ENCODE data around the gene PAPPA2. TPM values are rescaled to one million over a fixed set of nuclear protein-coding genes. Genes with fewer than 3 reads are reported as not detected.

Gene PAPPA2
- total and polyA plus RNA-seq, 12 donors = 0.06 to 1.3 (median 0.29) TPM

DNA sequence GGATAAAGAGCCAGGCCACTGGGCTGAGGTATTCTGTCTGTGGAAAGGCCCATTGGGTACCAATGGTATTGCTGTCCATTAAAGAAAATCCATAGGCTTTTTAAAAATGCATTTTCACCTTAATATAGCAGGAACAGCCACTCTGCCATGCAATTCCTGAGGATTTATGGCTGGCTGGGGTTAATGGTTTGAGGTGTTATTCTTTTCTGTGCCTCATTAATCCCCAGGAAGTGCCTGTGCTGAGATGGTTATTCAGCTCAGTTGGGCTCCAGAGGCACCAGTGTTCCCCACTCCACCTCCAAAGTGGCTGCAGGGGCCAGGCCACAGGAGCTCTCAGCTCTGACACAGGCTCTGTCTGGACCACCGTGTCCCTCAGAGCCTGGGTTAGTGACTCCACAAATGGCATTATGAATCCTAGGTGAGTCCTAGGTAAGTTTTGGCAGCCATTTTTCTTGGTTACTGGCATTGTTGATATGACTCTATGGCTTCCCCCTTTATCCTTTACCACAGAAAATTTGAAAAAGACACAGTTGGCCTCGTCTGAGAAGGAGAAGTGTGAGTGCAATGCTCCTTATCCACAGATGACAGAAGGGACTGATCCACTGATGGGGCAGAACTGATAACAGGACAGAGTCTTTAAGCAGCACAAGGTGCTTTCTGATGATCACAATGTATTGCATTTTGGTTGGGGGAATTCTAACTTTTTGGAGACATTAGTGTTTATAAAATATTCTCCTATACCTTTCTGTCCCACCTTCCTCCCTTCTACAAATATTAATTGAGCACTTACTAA, 2.2 kb upstream of the PAPPA2 start:
- ATAC-seq (no peak), DNase-seq (no peak)
- Histone ChIP-seq H3K27ac (no peak overlapping the region), H3K36me3 (no peaks in the 10 kb centered on the region), H3K27me3 (no peaks in the 10 kb centered on the region), H3K4me1 (no peaks in the 10 kb centered on the region), H3K9me3 (peaks cover 0 to 26% (median 0%) of the 10 kb centered on the region in 11 donors), H3K4me3 (no peak overlapping the region)
- TF ChIP-seq, protein P1, sequence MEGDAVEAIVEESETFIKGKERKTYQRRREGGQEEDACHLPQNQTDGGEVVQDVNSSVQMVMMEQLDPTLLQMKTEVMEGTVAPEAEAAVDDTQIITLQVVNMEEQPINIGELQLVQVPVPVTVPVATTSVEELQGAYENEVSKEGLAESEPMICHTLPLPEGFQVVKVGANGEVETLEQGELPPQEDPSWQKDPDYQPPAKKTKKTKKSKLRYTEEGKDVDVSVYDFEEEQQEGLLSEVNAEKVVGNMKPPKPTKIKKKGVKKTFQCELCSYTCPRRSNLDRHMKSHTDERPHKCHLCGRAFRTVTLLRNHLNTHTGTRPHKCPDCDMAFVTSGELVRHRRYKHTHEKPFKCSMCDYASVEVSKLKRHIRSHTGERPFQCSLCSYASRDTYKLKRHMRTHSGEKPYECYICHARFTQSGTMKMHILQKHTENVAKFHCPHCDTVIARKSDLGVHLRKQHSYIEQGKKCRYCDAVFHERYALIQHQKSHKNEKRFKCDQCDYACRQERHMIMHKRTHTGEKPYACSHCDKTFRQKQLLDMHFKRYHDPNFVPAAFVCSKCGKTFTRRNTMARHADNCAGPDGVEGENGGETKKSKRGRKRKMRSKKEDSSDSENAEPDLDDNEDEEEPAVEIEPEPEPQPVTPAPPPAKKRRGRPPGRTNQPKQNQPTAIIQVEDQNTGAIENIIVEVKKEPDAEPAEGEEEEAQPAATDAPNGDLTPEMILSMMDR (IDR thresholded peaks at IDR 0.05) = no peak
- 67% methylated on average over 2 of the region's 2 CpGs for WGBS, 2 donors
- intact Hi-C loops (cut with DNase I) = loop anchor here in 1 of 10 donors (10.0 kb wide), 1 partner anchor 86 kb away; no protein-coding TSS in a partner anchor

DNA sequence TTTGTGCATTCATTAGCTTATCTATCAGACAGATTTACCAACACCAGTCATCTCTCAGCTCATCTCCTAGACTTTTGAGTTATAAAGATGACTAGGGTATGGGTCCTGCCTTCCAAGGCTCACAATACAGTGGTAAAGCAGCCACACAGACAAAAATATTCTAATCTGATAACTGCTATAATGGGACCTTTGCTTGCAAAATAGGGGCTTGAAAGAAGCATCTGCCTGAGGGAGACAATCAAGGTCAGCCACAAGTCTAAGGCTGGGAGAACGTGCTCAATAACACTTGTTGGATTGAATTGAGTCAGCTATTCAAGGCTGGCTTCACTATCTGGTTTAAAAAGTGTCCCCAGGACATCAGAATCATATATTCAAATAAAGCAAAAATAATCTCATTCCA, 1.4 kb upstream of the PAPPA2 start:
- Histone ChIP-seq H3K9me3 (peaks cover 0 to 24% (median 0%) of the 10 kb centered on the region in 11 donors), H3K4me1 (no peaks in the 10 kb centered on the region), H3K27ac (no peak overlapping the region), H3K36me3 (no peaks in the 10 kb centered on the region), H3K27me3 (no peaks in the 10 kb centered on the region), H3K4me3 (no peak overlapping the region)
- TF ChIP-seq, protein P1 (IDR thresholded peaks at IDR 0.05) = no peak
- intact Hi-C loops (cut with DNase I) = loop anchor here in 1 of 10 donors (10.0 kb wide), 1 partner anchor 87 kb away; no protein-coding TSS in a partner anchor
- 71 to 80% methylated on average over 1 of the region's 1 CpG for whole genome bisulfite sequencing, 2 donors
- ATAC-seq (no peak), DNase-seq (no peak)

DNA sequence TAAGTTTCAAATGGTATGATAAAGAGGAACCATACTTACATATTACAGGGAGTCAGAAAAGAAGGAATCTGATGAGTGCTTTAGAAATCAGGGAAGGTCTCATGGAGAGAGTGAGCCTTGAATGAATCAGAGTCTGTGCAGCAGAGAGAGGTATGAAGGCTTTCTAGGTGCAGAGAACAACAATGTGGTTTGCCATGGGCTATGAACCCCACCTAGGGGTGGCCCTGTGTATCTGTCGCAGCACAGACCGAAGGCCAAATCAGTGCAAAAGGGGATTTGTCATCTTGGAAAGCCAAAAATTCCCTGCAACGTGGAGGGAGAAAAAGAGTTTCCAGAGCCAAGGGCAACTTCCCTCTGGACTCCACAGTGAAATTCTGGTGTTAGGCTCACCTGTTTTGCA, 3.5 kb downstream of the PAPPA2 start:
- peak in 2 of 8 donors; percentile 39 to 46 for ATAC-seq
- Histone ChIP-seq H3K9me3 (no peaks in the 10 kb centered on the region), H3K4me3 (no peak overlapping the region), H3K27me3 (no peaks in the 10 kb centered on the region), H3K36me3 (no peaks in the 10 kb centered on the region), H3K4me1 (no peaks in the 10 kb centered on the region), H3K27ac (no peak overlapping the region)
- DNase-seq = no peak
- 38 to 42% methylated on average over 3 of the region's 3 CpGs for WGBS, 2 donors
- TF ChIP-seq, protein P1 (IDR thresholded peaks at IDR 0.05) = peak in 7 of 9 donors; percentile 20 to 31 (median 23)
- intact Hi-C loops (cut with DNase I) = loop anchor here in 2 of 10 donors (5.0 to 10.0 kb wide), 2 partner anchors 89 to 92 kb away; no protein-coding TSS in a partner anchor

DNA sequence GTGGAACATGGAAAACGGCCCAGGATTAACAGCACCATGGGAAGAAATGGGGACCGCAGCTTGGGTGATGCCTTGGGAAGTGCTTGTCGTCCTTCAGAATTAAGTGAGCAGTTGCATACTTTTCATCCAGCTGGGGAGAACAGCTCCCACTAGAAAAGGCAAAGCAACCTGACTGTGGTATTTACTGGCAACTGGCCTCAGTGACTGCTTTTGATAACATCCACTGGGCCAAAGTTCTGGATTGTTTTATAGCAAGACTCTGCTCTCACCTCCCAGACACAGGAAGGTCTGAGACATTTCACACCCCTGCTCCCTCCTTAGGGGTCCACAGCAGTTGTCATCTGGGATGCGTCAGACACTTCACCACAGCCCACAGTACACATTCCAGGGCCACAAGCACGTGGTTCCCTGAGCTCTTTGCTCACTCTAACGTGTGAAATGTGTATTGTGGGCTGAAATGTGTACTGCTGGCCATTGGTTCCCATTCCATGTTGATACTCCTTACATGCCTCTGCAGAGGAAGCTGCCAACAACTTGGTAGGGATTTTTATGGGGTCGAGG, 6.6 kb downstream of the PAPPA2 start:
- no peak for DNase-seq
- H3K36me3 ChIP-seq = no peaks in the 10 kb centered on the region
- H3K27ac ChIP-seq = no peak overlapping the region
- TF ChIP-seq, protein P1 (IDR thresholded peaks at IDR 0.05) = no peak
- H3K27me3 ChIP-seq = no peaks in the 10 kb centered on the region
- WGBS, 2 donors = 35 to 37% methylated on average over 7 of the region's 7 CpGs
- intact Hi-C loops (cut with DNase I) = loop anchor here in 2 of 10 donors (5.0 to 10.0 kb wide), 2 partner anchors 92 to 95 kb away; no protein-coding TSS in a partner anchor
- no peaks in the 10 kb centered on the region for H3K9me3 ChIP-seq
- no peaks in the 10 kb centered on the region for H3K4me1 ChIP-seq
- no peak overlapping the region for H3K4me3 ChIP-seq
- peak in 1 of 8 donors; percentile 24 for ATAC-seq
